Measurements from ENCODE around the gene AOPEP. TPM values are rescaled to one million over a fixed set of nuclear protein-coding genes. Genes with fewer than 3 reads are reported as not detected.

The AOPEP gene
- total RNA-seq, 1 experiment from 2014 or later, result 15.0 TPM

- H3K27ac Mint-ChIP-seq, result no peak overlapping the region; a peak in 1 of 7 replicates
- Histone ChIP-seq H3K4me2 (ENCODE audit: insufficient read depth, insufficient read length, low read length) (no peak overlapping the region), H3K4me1 (ENCODE audit: insufficient read depth, low read length) (no peaks in the 10 kb centered on the region)
Measured at GRCh38 chr9:94826644-94827410, 100.3 kb downstream of the AOPEP start.

More at GRCh38 chr9:94826644-94827410, 100.3 kb downstream of the AOPEP start:
- Histone ChIP-seq H4K91ac (ENCODE audit: insufficient read length, low read depth, low read length) (no peak overlapping the region), H2BK5ac (ENCODE audit: insufficient read length, low read length) (no peak overlapping the region), H2BK20ac (ENCODE audit: low read depth, low read length, poor library complexity, severe bottlenecking) (no peak overlapping the region), H4K20me1 (ENCODE audit: control insufficient read depth, insufficient read depth, insufficient read length) (no peaks in the 10 kb centered on the region), H3K14ac (ENCODE audit: insufficient read depth, low read length) (no peak overlapping the region), H4K5ac (ENCODE audit: insufficient read length, low read depth, low read length) (no peak overlapping the region), H4K8ac (replicated peaks; ENCODE audit: insufficient read length, low read depth, low read length) (no peak overlapping the region), H2BK12ac (ENCODE audit: insufficient read length, low read depth, low read length) (no peak overlapping the region), H3K27me3 (ENCODE audit: insufficient read depth, low read length) (no peaks in the 10 kb centered on the region), H2AK5ac (ENCODE audit: insufficient read length, low read length) (no peak overlapping the region), H3K9me3 (ENCODE audit: control insufficient read depth, low read depth, low read length) (no peaks in the 10 kb centered on the region), H3K9ac (ENCODE audit: extremely low read depth, insufficient read length, low read length) (no peak overlapping the region), H3K23ac (ENCODE audit: insufficient read length, low read depth, low read length) (no peak overlapping the region), H3T11ph (ENCODE audit: low read length) (no peak overlapping the region), H3K56ac (ENCODE audit: insufficient read length, low read depth, low read length) (no peak overlapping the region), H3K23me2 (ENCODE audit: insufficient read length, low read depth, low read length, poor library complexity, severe bottlenecking) (no peaks in the 10 kb centered on the region), H2BK15ac (ENCODE audit: low read depth, low read length) (no peak overlapping the region), H3K79me2 (ENCODE audit: insufficient read depth, low read length) (no peaks in the 10 kb centered on the region), H2BK120ac (ENCODE audit: low read depth, low read length, poor library complexity, severe bottlenecking) (no peak overlapping the region), H3K18ac (ENCODE audit: insufficient read length, low read depth, low read length) (no peak overlapping the region), H3K27ac (ENCODE audit: insufficient read length, low read depth, low read length) (no peak overlapping the region), H3K79me1 (ENCODE audit: insufficient read depth, low read depth, low read length, poor library complexity, severe bottlenecking) (no peaks in the 10 kb centered on the region), H2AFZ (ENCODE audit: low read length) (no peak overlapping the region), H3K4ac (ENCODE audit: low read depth, low read length) (no peak overlapping the region)
- Mint-ChIP-seq H3K27me3 (ENCODE audit: low read depth) (peaks cover 13% of the 10 kb centered on the region), H3K4me3 (no peak overlapping the region; a peak in 1 of 5 replicates), H3K9me3 (peaks cover 3 to 6% of the 10 kb centered on the region in 2 experiments; a peak in 4 of 5 replicates), H3K4me1 (peaks cover 25 to 53% of the 10 kb centered on the region in 2 experiments), H3K36me3 (ENCODE audit: insufficient read depth in 1 of 3, low read depth in 3 of 3) (peaks cover 9 to 33% (median 12%) of the 10 kb centered on the region in 3 experiments; a peak in 6 of 7 replicates)
- WGBS (ENCODE audit: extremely low coverage, insufficient read length, low lambda C conversion rate), result no CpG with 5 or more reads among the region's 3 CpGs
- no peak for TF ChIP-seq CTCF (conservative IDR thresholded peaks at IDR 0.05)
- DNase-seq, result no peak
